HG03196 (cell line): ENCODE results near the gene FMNL2.

Experiments
- ATAC-seq: cut with Tn5 transposase; IDR thresholded peaks from one replicate; pipeline ENCODE4 v1.9.1; 2021; ENCODE audit not compliant: unreplicated experiment

The FMNL2 gene

GRCh38 chr2:152548996-152549395 lies 214.0 kb downstream of the FMNL2 start:
- no peak for ATAC-seq

GRCh38 chr2:152549423-152549822 lies 214.4 kb downstream of the FMNL2 start:
- ATAC-seq: no peak

- ATAC-seq: no peak
Observed at GRCh38 chr2:152550386-152550785, 215.4 kb downstream of the FMNL2 start.

- ATAC-seq: no peak
Observed at GRCh38 chr2:152552888-152553287, 217.9 kb downstream of the FMNL2 start.

- ATAC-seq: no peak
Observed at GRCh38 chr2:152553518-152553917, 218.5 kb downstream of the FMNL2 start.

GRCh38 chr2:152555048-152555447 lies 220.1 kb downstream of the FMNL2 start:
- no peak for ATAC-seq

GRCh38 chr2:152556506-152556905 lies 221.5 kb downstream of the FMNL2 start:
- ATAC-seq: no peak

GRCh38 chr2:152557273-152557888 lies 222.4 kb downstream of the FMNL2 start:
- no peak for ATAC-seq

- ATAC-seq: no peak
Observed at GRCh38 chr2:152558158-152558984, 223.4 kb downstream of the FMNL2 start.

- no peak for ATAC-seq
Observed at GRCh38 chr2:152559008-152559407, 224.0 kb downstream of the FMNL2 start.

- no peak for ATAC-seq
Observed at GRCh38 chr2:152560166-152560565, 225.2 kb downstream of the FMNL2 start.

- no peak for ATAC-seq
Observed at GRCh38 chr2:152560873-152561595, 226.1 kb downstream of the FMNL2 start.

- ATAC-seq: no peak
Observed at GRCh38 chr2:152562198-152562884, 227.4 kb downstream of the FMNL2 start.

- ATAC-seq: no peak
Observed at GRCh38 chr2:152563764-152564163, 228.8 kb downstream of the FMNL2 start.

GRCh38 chr2:152564754-152565551 lies 230.0 kb downstream of the FMNL2 start:
- ATAC-seq: peak; percentile 70

- ATAC-seq: peak; percentile 76
Observed at GRCh38 chr2:152565884-152566727, 231.1 kb downstream of the FMNL2 start.

GRCh38 chr2:152566728-152567069 lies 231.7 kb downstream of the FMNL2 start:
- ATAC-seq: peak; percentile 32

- ATAC-seq: no peak
Observed at GRCh38 chr2:152568531-152568930, 233.6 kb downstream of the FMNL2 start.

- ATAC-seq: no peak
Observed at GRCh38 chr2:152569186-152569585, 234.2 kb downstream of the FMNL2 start.
